ENCODE measurements around the gene SLC9B2.

SLC9B2 gene, protein sequence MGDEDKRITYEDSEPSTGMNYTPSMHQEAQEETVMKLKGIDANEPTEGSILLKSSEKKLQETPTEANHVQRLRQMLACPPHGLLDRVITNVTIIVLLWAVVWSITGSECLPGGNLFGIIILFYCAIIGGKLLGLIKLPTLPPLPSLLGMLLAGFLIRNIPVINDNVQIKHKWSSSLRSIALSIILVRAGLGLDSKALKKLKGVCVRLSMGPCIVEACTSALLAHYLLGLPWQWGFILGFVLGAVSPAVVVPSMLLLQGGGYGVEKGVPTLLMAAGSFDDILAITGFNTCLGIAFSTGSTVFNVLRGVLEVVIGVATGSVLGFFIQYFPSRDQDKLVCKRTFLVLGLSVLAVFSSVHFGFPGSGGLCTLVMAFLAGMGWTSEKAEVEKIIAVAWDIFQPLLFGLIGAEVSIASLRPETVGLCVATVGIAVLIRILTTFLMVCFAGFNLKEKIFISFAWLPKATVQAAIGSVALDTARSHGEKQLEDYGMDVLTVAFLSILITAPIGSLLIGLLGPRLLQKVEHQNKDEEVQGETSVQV

DNA sequence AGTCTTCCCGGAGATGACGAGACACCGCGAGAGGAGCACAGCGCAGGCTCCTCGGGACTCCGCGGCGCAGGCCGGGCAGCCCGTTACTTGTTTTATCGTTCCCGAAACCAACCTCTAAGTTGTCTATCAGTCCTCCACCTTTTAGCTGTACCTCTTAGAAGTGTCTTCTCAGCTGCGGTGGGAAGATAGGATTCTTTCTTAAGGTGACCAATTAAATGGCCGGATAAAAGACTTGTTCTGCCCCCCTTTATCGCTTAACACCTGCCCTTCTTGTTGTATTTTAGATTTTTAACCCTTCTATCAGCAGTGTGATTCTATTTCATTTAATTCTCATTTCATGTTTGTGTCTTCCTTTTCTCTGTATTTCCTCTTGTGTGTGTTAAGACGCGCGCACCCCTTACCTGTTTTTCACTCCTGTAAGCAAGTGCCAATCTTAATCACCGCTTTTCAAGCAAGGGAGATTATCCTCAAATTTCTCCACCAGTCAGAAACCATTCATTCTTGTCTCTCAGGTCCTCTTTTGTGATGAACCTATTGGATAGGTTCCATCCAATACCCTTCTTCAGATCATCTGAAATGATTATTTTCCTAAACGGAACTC is at the start of gene SLC9B2:
Gene SLC9B2, minus strand, starts transcription at position 15 of the 601 bp plus-strand sequence. CDS start 9,211 bp downstream, outside the sequence.
- DNase-seq (ENCODE audit: low read depth) = no peak

DNA sequence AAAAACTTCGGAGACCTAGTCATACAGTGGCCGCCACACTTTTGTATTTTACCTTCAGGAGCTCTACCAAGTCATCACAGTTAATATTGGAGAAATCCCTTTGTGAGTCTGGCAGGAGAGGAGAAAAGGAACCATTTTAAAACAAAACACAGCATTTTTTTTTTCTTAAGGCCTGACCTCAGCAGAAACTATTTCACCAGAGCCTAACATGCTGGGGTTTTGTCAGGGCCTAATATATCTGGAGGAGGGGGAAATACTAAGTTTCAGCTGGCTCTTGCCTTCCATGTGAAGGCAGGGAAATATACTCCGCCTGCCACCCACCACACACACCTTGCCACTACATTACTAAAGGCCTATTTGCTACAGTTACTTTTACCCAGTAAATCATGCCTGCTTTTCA is 49.6 kb upstream of the SLC9B2 start:
- no peak for DNase-seq (ENCODE audit: low read depth)

DNA sequence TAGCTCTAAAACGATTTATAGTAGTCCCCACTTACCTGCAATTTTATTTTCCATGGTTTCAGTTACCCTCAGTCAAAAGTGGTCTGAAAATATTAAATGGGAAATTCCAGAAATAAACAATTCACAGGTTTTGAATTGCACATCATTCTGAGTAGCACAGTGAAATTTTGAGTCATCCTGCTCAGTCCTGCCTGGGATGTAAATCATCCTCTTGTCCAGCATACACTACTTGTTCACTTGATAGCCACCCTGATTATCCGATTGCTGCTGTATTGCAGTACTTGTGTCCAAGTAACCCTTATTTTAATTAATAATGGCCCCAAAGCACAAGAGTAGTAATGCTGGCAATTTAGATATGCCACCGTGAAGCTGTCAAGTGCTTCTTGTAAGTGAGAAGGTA is 46.6 kb upstream of the SLC9B2 start:
- no peak for DNase-seq (ENCODE audit: low read depth)

DNA sequence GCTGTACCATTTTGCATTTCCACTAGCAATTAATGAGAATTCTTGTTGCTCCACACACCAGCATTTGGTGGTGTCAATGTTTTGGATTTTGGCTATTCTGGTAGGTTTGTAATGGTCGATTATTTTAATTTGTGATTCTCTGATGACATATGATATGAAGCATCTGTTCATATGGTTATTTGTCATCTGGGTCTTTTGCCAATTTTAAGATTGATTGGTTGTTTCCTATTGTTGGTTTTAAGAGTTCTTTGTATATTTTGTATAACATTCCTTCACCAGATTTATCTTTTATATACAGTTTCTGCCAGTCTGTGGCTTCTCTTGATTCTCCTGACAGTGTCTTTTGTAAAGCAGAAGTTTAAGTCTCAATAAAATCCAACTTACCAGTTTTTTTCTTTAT is 41.6 kb upstream of the SLC9B2 start:
- no peak for DNase-seq (ENCODE audit: low read depth)

DNA sequence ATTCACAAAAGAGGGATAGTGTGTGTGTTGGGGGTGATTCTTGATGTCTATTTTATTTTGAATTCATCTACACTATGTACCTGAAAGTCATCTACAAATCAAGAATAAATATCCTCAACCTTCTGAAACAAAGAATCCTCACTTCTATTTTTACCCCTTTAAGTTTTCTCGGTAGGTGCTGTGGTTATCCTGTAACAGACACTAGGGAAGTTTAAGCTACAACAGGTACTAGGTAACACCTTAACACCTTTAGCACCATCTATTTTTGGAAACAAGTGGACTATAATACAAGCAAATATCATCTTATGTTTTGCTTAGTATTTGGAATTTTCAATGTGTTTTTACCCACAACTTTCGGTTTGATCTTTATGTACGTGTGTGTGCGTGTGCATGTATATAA is 35.0 kb upstream of the SLC9B2 start:
- DNase-seq (ENCODE audit: low read depth) = no peak

DNA sequence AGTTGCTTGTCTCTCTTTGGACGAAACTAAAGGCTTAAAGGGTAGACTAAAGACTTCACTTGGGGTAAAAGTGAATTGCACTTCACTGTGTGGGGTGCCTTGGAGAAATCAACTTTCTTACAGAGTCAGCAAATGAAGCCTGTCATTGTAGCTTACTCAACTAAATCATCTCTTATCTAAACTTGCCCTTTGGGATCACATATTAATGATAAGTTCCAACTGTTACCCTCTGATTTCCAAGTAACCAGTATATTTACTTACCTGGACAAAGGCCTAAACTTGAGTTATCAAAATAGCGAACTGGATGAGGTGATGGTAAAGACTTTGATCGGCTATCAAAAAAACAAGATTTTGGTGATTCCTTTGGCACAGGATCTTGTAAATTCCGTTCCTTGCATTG is 32.0 kb upstream of the SLC9B2 start:
- no peak for DNase-seq (ENCODE audit: low read depth)

DNA sequence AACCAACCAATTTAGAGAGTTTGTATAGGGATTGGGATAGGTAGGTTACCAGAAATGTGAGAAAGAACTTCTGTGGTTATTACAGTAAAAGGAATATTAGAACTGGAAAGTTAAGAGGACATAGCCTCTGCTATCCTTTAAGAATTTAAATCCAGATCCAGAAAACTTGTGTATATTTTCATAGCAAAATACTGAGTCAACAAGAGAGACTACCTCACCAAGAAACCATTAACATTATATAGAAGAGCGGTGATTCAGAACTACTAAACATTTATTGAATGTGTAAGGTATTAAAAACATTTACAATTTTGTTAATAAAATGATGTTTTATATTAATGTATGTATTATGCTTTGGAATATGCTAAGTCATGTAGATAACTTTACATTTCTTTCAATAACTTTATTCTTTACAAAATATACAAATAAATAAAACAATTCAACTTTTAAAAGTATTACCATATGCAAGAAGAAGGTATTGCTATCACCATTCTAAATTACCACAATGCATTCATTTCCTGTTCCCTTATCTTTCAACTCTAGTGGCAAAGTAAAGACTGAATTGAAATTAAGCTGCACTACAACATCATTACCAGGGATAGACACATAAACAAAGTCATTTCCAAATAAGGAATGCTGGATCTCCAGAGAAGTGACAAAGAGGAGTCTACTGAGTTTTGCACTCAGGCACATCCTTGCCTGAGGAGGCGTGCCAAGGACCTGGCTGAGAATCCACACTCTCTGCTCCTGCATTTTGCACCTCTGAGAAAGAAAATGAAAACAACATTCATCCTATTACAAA is 29.2 kb upstream of the SLC9B2 start:
- DNase-seq (ENCODE audit: low read depth) = no peak

DNA sequence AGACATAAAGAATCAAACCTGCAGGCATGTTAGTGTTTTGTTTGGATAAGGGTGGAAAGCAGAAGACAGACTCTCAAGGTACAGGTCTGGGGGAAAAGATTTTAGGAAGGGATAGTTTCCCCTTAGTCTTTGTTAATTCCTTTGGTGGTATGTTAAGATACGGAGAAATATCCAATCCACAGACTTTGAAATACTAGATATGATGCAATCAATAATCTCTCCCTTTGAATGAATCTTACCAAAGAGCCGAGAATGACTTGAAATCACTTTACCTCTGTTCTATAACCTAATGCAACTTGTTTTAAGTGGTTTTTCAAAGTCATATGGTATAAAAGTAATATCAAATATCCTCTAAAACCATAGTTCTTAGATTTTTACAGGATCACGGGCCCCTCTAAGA is 28.3 kb upstream of the SLC9B2 start:
- DNase-seq (ENCODE audit: low read depth) = no peak

DNA sequence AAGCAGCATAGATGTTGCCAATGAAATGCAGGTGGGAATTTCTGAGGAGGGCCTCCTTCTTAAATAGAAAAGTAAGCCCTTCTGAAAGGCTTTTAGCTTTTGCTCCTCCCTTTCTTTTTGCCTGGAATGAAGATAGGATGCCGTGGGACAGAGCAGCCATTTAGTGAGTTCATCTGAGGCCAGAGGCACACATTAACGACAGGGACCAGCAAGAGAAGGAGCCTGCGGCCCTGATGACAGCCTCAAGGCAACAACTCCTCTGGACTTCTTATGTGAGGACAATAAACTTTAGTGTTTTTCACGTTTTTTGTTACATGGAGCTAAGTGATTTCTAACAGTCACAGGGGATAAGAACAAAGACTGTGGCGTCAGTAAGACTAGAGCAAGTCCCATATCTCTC is 24.1 kb upstream of the SLC9B2 start:
- no peak for DNase-seq (ENCODE audit: low read depth)

DNA sequence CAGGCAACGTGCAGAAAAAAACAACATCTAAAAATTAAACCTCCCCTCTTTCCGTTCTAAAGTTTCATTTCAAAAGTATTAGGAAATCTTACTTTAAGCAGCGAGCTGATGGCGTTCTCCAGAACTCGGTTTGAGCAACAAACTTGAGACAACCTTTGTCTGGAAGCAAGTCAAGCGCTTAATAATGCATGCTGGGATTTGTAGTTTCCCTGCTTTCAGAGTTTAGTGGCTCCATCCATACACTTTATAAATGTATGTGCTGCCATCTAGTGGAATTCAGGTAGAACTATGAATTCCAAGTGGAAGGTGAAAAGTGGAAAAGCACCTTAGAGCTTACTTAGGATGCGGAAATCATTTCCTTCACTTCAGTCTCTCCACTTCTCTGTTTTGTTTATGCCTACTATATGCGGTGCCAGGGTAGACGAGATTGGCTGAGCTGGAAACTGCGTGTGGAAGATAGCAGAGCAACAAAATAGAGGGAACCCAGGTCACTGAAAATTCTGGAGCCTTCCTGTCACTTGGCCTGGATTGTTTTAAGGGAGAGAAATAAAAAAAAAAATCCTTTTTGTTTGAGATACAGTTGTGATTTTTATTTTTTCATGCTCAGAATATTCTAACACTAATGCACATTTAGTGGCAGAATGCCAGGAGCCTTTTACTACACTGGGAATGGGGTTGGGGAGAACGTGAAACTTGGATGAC is 23.3 kb upstream of the SLC9B2 start, which contains the start of gene BDH2:
Gene BDH2, minus strand, starts transcription at position 144 of the 702 bp plus-strand sequence. CDS start 3,580 bp downstream, outside the sequence.
- DNase-seq (ENCODE audit: low read depth) = peak; percentile 31

DNA sequence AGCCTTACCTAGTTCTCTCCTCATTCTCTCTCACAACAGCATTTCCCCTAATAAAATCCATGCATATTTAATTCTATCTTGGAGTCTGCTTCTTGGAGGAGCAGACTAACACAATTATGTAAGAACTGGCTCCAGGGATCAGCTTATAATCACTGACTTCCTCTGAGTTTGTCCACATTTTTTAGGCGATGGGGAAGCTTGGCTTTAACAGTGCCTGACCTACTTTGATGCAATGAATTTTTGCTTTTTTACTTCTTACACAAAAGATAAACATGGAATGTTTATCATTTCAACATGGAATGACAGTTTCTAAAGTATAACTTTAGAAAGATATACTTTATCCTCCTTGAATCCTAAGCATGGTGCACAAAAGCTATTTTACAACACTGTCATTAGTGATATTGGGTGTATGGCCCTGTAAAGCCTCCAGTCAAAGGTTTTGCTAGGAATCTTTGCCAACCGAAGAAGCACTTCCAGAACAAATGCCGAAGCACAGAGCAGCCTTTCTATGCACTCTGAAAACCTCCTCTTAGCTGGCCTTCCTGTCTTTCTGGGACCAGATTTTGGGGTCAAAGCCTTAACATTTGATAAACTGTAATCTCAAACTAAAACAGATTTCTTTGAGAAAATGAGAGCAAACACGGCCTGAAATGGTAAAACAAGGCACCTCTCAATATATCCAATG is 22.3 kb upstream of the SLC9B2 start:
- no peak for DNase-seq (ENCODE audit: low read depth)

DNA sequence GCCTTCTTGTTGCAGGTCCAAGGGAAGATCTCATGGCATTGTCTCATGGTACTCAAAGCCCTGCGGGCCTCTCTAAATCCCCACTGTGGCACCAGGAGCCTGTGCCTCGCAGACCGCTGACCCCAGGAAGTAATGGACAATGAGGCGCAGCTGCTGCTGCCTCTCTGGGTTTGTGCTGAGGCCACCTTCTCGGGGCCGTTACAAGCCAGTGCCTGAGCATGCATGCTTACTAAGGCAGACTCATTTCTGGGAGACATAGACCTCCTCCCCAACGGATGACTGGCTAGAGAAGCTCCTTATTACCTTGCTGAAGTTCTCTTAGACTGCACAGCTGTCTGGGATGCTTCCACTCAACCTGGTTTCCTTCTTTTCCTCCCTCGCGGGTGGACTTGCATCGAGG is 21.8 kb upstream of the SLC9B2 start:
- no peak for DNase-seq (ENCODE audit: low read depth)

DNA sequence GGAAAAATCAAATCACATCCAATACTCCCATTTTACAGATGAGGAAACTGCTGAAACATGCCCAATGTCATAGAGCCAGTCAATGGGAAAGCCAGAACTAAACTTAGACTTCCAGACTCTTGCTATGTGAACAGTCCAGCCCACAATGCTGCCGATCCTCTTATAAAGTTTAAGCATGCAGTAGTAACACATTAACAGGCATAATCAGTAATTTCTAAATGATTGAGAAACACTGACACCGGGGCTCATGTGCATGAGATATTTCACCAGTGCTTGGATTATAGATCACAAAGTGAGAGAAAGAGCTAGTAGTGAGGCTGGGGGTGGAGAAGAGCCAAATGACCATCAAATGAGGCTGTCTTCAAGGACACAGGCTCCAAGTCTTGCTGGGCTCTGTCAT is 20.6 kb upstream of the SLC9B2 start:
- no peak for DNase-seq (ENCODE audit: low read depth)

DNA sequence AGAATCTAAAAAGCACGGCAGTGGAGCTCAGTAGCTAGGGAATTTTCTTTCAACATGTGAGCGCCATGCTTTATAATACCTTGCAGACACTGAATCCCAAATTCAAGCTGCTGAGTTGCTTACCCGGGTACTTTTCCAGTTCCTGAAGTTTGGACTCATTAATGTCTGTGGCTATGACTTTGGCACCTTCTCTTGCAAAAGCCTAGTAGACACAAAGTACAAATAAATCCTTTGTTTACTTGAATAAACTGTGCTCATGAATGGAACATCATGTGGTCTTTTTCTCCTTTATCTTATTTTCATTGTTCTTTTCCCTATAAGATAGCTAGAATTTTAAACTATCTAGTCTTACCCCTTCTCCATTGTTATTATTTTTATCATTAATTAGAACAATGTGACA is 18.5 kb upstream of the SLC9B2 start:
- DNase-seq (ENCODE audit: low read depth) = no peak

DNA sequence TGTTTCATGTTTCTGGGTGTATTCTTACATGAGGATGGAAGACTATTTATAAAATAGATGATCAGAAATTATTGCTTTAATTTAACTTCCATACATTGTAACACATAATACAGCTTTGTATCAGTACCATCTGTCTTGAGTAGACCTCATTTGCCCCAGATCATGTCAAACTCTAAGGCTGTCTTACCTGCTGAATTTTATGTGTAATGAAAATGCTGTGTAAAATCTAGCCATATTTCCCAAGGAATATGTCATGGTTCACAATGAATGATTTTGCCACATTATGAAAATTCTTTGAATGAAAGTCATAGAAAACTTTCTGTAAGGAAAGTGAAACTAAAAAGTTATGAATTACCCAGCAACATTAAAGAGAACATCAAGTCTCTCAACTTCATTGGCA is 15.7 kb upstream of the SLC9B2 start:
- DNase-seq (ENCODE audit: low read depth) = no peak

DNA sequence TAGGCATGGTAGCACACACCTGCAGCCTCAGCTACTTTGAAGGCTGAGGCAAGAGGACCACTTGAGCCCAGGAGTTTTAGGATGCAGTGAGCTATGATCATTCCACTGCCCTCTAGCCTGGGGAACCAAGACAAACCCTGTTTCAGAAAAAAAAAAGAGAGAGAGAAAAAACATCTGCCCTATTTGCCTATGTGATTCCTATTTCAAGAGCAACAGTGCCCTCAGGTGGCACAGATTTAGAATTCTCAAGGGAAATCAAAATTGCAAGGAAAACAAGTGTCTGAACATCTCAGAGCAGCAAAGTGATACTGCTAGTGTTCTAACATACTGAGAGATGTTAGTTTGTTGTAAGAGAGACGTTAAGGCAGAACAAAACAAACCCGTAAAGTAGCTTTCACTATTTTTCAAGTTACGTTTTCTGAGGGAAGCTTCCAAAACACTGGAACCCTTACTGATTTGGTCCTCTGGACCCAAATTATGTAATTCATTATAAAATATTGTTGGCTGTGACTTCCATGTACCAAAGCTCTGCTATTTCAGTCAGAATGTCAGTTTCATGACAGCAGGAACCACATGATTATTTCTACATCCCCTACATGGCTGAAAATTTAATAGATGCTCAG is 15.2 kb upstream of the SLC9B2 start:
- peak; percentile 12 for DNase-seq (ENCODE audit: low read depth)

DNA sequence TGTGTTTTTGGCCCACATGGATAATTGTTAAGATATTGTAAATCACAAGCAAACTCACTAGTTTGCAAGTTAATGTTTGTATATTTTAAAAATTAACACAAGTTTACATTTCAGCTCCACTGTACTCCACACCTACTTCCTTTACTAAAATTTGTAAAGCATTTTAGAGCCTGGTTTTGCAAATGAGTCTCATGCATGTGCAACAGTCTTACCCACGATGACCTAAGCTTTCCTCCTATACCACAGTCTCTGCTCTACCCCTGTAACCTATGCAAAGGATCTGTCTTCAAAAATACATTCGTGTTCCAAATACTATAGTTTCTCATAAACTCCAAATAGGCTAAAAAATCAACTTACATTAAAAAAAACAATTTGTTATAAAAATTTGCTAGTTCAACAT is 12.9 kb upstream of the SLC9B2 start:
- DNase-seq (ENCODE audit: low read depth) = no peak

DNA sequence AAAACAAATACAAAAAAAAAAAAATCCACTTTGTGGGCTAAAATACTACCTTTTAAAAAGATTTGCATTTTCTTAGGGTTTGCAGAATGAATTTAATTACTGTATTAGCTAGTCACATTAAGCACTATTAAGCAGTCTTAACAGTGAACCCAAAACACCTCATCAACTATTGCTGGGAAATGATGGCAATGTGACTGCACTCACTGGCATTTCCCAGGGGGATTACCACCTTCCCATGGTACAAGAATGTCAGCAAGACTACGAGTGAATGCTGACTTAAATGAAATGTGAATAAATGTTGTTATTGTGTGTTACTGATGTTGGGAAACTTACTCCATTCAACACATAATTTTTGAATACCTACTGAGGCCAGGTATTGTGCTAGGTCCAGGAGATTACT is 10.0 kb upstream of the SLC9B2 start:
- DNase-seq (ENCODE audit: low read depth) = no peak

DNA sequence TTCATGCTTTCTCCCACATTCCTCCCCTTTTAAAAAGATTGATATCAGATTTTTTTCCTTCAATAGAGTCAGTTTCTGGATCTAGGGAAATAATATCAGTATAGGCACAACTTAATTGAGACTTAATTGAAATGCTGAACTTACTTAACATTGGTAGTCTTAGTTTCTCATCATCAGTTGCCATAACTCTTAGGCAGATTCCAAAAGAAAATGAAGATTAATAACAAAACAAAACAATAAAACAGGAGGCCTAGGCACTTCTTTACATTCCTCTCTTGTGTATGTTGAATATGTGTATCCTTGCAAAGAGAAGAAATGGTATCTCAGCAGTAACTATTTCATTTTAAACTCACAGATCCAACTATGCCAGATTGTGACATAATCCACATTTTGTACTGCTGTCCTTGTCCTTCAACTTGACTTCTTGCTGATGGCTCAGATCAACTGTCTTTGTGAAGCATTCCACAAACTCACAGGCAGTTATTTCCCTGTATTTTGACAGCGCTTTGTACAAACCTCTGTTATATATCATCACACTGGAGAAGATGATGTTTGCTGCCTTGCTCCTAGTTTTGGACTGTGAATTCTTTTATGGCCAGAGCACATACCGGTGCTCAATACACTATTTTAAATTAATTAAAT is 9.1 kb upstream of the SLC9B2 start:
- DNase-seq (ENCODE audit: low read depth) = no peak

DNA sequence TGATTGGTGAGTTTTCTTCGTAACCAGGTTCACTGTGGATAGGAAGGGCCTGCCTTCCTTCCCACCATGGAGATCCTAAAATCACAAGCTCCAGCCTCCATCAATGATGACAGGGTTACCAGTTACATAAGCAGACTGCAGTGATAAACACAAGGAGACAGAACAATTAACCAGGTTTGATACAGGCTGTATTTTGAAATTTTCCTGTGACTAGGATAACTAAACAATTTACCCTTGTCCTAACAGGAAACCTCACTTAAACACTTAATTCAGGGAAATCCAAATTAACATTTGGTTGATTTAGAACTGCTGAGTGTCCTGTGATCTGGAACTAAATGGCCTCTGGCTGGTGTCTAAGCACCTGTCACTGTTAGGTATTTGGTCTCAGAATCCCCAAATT is 3.1 kb upstream of the SLC9B2 start:
- DNase-seq (ENCODE audit: low read depth) = no peak
